HK-2 (cell line): Measurements from ENCODE around the gene PYURF.

Experiments used
- DNase-seq: peaks from one replicate; pipeline ENCODE4 v3.0.0-alpha.2; 2018; ENCODE audit not compliant: unreplicated experiment

Gene PYURF, protein sequence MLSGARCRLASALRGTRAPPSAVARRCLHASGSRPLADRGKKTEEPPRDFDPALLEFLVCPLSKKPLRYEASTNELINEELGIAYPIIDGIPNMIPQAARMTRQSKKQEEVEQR

GRCh38 chr4:88523325-88524129, at the start of gene PYURF:
Gene PYURF, minus strand, starts transcription at chr4:88523776. Its CDS starts 76 bp downstream, at chr4:88523700.
- DNase-seq, result peak; percentile 95

DNA sequence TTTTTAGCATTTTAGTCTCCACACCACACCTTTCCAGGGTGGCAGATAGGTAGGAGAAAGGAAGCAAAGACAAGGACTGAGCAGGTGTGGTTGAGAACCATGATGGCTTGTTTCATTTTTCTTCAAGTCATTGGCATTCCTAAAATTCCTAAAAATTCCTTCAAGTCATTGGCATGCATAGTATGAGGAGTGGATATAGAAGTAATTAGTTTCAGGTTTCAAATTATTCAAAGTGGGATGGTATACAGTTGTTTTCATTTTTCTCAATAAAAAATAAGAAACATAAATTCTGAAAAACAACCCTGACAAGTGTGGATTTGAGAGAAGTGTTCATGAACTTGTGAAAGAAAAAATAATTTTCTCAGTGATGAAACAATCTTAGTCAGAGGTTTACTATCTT, 46.4 kb upstream of the PYURF start:
- no peak for DNase-seq

DNA sequence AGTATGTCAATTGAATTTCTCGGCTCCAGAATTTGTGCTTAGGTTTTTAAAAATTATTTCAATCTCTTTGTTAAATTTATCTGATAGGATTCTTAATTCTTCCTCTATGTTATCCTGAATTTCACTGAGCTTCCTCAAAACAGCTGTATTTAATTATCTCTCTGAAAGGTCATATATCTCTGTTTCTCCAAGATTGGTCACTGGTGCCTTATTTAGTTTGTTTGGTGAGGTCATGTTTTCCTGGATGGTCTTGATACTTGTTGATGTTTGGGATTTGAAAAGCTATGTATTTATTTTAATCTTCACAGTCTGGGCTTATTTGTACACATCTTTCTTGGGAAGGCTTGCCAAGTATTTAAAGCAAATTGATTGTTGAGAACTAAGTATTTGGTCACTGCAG, 44.0 kb upstream of the PYURF start:
- no peak for DNase-seq

- no peak for DNase-seq
Measured at GRCh38 chr4:88549815-88550214, 26.2 kb upstream of the PYURF start.

DNA sequence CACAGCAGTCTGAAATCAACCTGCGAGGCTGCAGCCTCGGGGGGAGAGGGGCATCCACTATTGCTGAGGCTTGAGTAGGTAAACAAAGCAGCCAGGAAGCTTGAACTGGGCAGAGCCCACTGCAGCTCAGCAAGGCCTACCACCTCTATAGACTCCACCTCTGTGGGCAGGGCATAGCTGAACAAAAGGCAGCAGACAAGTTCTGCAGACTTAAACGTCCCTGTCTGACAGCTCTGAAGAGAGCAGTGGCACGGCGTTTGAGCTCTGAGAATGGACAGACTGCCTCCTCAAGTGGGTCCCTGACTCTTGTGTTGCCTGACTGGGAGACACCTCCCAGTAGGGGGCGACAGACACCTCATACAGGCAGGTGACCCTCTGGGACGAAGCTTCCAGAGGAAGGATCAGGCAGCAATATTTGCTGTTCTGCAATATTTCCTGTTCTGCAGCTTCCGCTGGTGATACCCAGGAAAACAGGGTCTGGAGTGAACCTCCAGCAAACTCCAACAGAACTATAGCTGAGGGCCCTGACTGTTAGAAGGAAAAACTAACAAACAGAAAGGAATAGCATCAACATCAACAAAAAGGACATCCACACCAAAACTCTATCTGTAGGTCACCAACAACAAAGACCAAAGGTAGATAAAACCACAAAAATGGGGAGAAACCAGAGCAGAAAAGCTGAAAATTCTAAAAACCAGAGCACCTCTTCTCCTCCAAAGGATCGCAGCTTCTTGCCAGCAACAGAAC, 15.9 kb upstream of the PYURF start:
- DNase-seq, result peak; percentile 59

GRCh38 chr4:88537709-88538108, 14.1 kb upstream of the PYURF start:
- no peak for DNase-seq

GRCh38 chr4:88535090-88535755, 11.6 kb upstream of the PYURF start:
- DNase-seq, result no peak

DNA sequence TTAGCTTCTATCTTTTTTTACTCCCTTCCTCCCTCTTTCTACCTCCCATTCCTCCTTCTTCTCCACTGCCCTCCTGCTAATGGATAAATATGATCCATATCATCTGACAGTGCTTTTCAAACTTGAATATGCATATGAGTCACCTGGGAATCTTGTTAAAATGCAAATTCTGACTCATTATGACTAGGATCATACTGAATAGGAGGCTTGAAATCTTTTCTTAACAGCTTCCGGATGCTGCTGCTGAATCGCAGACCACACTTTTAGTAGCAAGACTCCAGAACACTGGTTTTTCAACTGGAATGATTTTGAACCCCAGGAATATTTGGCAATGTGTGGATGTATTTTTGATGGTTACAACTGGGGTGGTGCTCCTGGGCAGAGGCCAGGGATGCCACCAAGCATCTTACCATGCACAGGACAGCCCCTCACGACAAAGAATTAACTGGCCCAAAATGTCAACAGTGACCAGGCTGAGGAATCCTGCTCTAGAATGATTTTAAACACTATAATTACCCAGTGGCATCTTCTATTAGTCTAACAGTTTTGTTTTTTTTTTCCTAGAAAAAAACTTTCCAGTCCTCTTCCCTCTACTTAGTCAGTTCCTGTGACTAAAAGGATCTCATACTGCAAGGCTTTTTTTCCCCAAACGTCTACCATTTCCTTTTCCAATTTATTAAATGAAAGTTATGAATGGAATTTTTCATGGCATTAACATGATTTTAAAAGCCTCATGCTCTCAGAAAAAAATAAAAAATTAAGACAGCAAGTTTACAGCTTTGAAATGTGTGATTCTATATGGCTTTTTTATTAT, 10.6 kb upstream of the PYURF start:
- no peak for DNase-seq

GRCh38 chr4:88533088-88533790, 9.7 kb upstream of the PYURF start:
- DNase-seq, result no peak

DNA sequence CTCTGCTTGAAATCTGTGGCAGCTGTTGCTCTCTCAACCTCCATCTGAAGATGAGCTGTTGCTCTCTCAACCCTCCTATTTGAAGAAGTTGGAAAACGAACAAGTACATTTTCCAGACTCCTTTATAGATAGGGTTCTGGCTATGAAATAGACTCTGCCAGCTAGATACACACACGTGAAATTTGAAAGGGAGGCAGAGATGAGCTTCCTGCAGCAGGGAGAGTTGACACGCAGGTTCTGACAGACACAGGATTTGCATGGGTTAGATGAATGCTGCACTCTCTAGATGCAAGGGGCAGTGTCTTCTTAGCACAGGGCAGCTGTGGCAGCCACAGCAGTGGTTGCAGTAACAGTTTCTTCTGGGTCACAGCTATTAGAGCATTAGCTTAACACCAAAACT, 8.0 kb upstream of the PYURF start:
- no peak for DNase-seq

DNA sequence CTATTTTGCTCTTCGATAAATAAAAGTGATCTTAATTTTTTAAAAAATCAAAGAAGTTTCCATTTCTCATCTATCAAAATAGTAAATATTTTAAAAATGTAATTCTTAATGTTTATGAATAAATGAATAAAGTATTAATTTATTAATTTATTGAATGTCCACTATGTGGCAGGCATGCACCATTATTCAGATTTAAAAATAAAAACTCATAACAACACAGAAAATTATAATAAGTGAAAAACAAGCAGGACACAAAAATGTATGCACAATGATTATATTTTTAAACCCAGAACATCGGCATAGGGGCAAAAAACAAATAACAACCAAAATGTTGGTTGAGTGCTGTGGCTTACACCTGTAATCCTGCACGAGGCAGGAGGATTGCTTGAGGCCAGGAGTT, 5.3 kb upstream of the PYURF start:
- DNase-seq, result no peak

DNA sequence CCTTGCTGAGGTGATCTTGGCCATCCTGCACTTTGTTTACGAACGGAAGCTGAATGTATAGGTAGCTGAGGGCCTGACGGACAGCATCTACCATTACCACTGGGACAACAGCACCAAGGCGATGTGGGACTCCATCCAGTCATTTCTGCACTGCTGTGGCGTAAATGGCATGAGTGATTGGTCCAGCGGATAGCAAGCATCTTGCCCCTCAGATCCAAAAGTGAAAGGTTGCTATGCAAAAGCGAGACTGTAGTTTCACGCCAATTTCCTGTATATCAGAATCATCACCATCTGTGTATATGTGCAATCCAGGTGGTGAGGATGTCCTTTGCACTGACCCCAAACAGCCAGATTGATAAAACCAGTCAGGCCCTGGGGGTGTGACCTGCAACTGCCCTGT, 4.2 kb upstream of the PYURF start:
- no peak for DNase-seq

- DNase-seq, result no peak
Measured at GRCh38 chr4:88526221-88526815, 2.7 kb upstream of the PYURF start.

DNA sequence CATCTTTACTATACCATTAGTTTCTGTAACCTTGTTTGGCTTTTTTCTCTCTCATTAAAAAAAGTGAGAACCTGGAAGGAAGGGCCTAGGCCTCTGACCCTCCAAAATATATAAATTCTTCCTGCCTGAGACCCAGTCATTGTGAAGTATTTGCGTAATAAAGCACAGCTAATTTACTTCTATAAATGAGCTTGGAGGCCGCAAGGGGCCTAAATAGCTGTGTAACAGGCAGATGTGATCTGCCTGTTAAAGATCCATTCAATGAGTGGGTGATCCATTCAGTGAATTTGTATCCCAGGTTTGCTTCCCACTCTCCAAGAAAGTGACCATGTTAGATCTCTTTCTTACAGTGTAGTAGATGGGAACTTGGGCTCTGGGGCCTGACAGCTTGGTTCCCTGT, 595 bp upstream of the PYURF start:
- no peak for DNase-seq

DNA sequence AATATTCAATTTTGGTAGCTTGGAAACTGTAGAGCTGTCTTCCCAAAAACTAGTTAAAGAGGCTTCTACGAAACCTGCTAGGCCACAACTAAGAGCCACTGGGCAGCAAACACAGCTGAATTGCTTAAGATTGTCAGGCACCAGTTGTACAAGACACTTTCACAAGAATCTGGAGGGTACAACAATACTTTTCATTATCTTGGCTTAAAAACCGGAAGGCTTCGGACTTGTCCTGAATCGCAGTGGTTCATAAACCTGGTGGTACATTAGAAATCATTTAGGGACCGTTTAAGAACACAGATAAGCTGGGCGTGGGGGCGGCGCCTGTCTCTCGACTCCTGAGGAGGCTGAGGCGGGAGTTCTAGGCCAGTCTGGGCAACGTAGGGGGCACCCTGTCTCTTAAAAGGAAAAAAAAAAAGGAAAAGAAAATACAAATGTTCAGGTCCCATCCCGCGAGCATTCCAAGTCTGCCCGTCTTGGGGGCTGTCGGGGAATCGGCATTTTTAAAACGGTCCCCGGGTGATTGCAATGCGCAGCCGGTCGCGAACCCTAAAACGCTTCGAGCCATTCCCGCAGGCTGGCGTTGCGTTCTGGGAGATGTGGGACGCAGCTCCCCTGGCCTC, 763 bp downstream of the PYURF start:
- peak; percentile 22 for DNase-seq

DNA sequence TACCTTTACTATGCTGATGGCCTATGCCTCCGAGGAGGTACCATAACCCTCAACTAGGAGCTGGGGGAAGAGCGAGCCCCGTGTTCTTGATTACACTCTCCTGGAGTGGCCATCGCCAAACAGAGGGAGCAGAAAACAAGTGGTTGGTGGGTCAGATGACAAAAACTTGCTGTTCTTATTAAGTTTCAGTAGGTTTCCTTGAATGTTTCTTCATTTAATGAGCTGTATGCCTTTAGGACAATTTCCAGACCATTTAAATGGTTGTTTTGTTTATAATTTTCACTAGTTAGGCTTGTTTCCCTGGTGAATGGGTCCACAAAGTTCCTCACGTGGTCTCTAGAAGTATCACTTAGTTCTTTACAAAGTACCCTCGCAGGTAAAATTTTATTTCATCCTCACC, 4.7 kb downstream of the PYURF start:
- DNase-seq, result no peak

- no peak for DNase-seq
Measured at GRCh38 chr4:88517825-88518224, 5.8 kb downstream of the PYURF start.

DNA sequence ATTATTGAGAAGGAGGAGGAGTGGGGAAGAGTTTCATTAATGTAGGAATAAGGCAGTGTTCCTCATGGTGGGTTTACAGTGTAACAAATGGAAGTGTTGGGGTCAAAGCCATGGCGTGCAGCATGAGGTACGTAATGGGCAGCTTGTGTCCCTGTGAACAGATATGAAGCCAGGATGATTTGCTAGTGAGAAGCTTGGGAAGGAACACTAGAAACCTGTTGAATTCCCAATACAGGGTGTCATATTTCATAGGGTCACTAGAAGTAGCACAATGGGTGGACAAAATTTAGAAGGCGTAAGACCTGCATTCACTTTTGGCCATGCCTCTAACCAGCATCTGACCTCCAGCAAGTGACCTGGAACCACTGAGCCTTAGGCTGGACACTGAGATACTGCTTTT, 6.8 kb downstream of the PYURF start:
- no peak for DNase-seq

DNA sequence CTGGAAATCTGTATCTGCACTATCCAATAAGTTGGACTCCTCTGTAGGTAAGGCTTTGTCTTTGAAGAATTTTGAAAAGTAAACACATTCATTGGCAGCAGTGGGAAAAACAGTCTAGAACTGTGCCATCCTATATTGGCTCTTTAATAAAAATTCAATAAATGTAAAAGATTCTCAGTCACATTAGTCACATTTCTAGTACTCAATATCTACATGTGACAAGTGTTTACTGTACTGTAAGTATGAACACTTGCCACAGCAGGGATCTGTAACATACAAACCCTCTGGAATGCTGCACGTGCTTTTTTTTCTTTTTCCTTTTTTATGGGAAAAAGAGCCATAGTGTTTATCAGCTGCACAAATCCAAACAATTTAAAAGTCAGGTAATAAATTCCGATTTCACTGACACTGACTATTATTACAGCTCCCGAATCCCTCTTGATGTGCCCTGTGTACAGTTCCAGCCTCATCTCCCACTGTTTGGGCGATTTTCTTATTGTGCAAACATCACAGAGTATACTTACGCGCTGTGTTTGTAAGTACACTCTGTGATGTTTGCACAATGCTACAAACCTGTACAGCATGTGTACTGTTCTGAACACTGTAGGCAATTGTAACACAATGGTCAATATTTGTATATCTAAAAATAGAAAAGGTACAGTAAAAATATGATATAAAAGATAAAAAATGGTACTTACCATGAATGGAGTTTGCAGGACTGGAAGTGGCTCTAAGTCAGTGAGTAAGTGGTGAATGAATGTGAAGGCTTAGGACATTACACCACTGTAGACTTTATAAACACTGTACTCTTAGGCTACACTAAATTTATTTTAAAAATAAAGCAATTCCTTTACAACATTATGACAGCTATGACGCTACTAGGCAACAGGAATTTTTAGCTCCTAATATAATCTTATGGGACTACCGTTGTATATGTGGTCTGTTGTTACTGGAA, 8.7 kb downstream of the PYURF start:
- DNase-seq, result no peak
